ENCODE data around the gene FARP2.

- TF ChIP-seq POLR2A (IDR thresholded peaks at IDR 0.05): no peak
- no peak for TF ChIP-seq CTCF (IDR thresholded peaks at IDR 0.05)
- TF ChIP-seq EP300 (IDR thresholded peaks at IDR 0.05): no peak
- no peak for TF ChIP-seq POLR2AphosphoS5 (IDR thresholded peaks at IDR 0.05)
These were observed 87.6 kb downstream of the FARP2 start for GRCh38 chr2:241443486-241444223.
